ENCODE measurements around the gene IFT122. TPM values are rescaled to one million over a fixed set of nuclear protein-coding genes. Genes with fewer than 3 reads are reported as not detected.

The IFT122 gene
- total RNA-seq, 1 donor from 2014 or later, result 51.1 TPM

GRCh38 chr3:129567939-129568338, 127.9 kb downstream of the IFT122 start:
- intact Hi-C loops (cut with DNase I), result no loop called here
- Histone ChIP-seq H3K36me3 (peaks cover 70 to 85% of the 10 kb centered on the region in 2 donors), H3K9me3 (no peaks in the 10 kb centered on the region), H3K27me3 (no peaks in the 10 kb centered on the region), H3K4me1 (peaks cover 0 to 14% of the 10 kb centered on the region in 2 donors), H3K4me3 (no peak overlapping the region), H3K27ac (no peak overlapping the region)
- DNase-seq (ENCODE audit: low spot score in 2 of 2), result no peak
- TF ChIP-seq CTCF (IDR thresholded peaks at IDR 0.05), result no peak

- intact Hi-C loops (cut with DNase I), result no loop called here
- Histone ChIP-seq H3K9me3 (no peaks in the 10 kb centered on the region), H3K27ac (no peak overlapping the region), H3K4me1 (peaks cover 0 to 4% of the 10 kb centered on the region in 2 donors), H3K27me3 (no peaks in the 10 kb centered on the region), H3K4me3 (no peak overlapping the region), H3K36me3 (peaks cover 81 to 96% of the 10 kb centered on the region in 2 donors)
- TF ChIP-seq CTCF (IDR thresholded peaks at IDR 0.05), result no peak
- DNase-seq (ENCODE audit: low spot score in 2 of 2), result no peak
Observed at GRCh38 chr3:129569856-129570255, 129.8 kb downstream of the IFT122 start.

Other genes with a start within 250 kb of the IFT122 start
- 224 TPM for gene COPG1, start 190.6 kb upstream of the IFT122 start, total RNA-seq
- gene HMCES, start 161.4 kb upstream of the IFT122 start, total RNA-seq, result 11.2 TPM
- not detected for gene EFCAB12, start 11.6 kb upstream of the IFT122 start, total RNA-seq
- gene MBD4, start 276 bp upstream of the IFT122 start, total RNA-seq, result 57.6 TPM
- gene RHO, start 88.4 kb downstream of the IFT122 start, total RNA-seq, result not detected
- not detected for gene H1-8, start 103.0 kb downstream of the IFT122 start, total RNA-seq
- 407 TPM for gene PLXND1, start 166.5 kb downstream of the IFT122 start, total RNA-seq

Data from ascending aorta (tissue), 2 donors.